Upper lobe of left lung (tissue), 4 donors: ENCODE measurements around the gene CUX1.

Experiments
- POLR2A ChIP-seq, 4 donors: fragments of 450-650 bp; IDR thresholded peaks; one replicate each; pipeline ENCODE4 v1.5.1; 2016 to 2017; ENCODE audit warnings: antibody characterized with exemption in 4 of 4, mild to moderate bottlenecking in 2 of 4
- POLR2AphosphoS5 ChIP-seq, 2 donors: sonication (generic); formaldehyde crosslinking; IDR thresholded peaks; one replicate each; pipeline ENCODE4 v1.5.1; 2017; ENCODE audit warnings: antibody characterized with exemption in 2 of 2

DNA sequence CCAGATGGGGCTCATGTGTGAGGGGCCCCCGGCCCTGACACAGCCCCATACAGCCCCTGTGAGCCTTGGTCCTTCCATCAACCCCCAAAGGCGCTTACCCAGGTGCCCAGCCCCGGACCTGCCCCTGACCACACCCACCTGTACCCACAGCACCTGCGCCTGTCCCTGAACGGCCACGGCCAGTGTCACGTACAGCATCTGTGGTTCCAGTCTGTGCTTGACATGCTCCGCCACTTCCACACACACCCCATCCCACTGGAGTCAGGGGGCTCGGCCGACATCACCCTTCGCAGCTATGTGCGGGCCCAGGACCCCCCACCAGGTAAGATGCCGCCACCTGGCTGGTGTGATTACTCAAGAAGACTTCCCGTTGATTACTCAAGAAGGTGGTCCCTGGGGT is 502.8 kb downstream of the CUX1 start:
- no peak for TF ChIP-seq POLR2AphosphoS5 (IDR thresholded peaks at IDR 0.05)
- TF ChIP-seq POLR2A (IDR thresholded peaks at IDR 0.05), result no peak
